Upper lobe of left lung (tissue), 4 donors: ENCODE measurements around the gene SRGAP2C.
"Not testable (repeated sequence)": the region's sequence is repeated elsewhere in the genome, so short reads cannot be mapped to it uniquely, and the experiment has no call there.

Experiments used
- CTCF ChIP-seq, 6 experiments: fragments of 450-650 bp in 4 of 6; fragments of 200-600 bp in 2 of 6; sonication (generic) in 2 of 6; IDR thresholded peaks; one replicate each; pipeline ENCODE4 v1.5.1; 2016 to 2019; ENCODE audit warnings: antibody characterized with exemption in 6 of 6
- EP300 ChIP-seq, 4 donors: sonication (generic); formaldehyde crosslinking; IDR thresholded peaks; one replicate each; pipeline ENCODE4 v1.5.1; 2017; ENCODE audit warnings: antibody characterized with exemption in 4 of 4, control low read depth in 2 of 4
- POLR2A ChIP-seq, 4 donors: fragments of 450-650 bp; IDR thresholded peaks; one replicate each; pipeline ENCODE4 v1.5.1; 2016 to 2017; ENCODE audit warnings: antibody characterized with exemption in 4 of 4, mild to moderate bottlenecking in 2 of 4
- POLR2AphosphoS5 ChIP-seq, 2 donors: sonication (generic); formaldehyde crosslinking; IDR thresholded peaks; one replicate each; pipeline ENCODE4 v1.5.1; 2017; ENCODE audit warnings: antibody characterized with exemption in 2 of 2

- TF ChIP-seq POLR2A, POLR2AphosphoS5, CTCF, EP300 (IDR thresholded peaks at IDR 0.05): not testable (repeated sequence)
Observed at GRCh38 chr1:121234090-121234759, 49.5 kb downstream of the SRGAP2C start.
